Gastroesophageal sphincter (tissue), 4 donors: ENCODE measurements around the gene BLCAP. TPM values are rescaled to one million over a fixed set of nuclear protein-coding genes. Genes with fewer than 3 reads are reported as not detected.

Experiments
- ATAC-seq: fragments of 150-250 bp; one replicate; pipeline ENCODE4 v1.9.1; 2016; ENCODE audit warnings: mild to moderate bottlenecking, moderate library complexity
- H3K27ac ChIP-seq, 4 donors: fragments of 200-600 bp; sonication (generic) in 3 of 4; 1 replicate in 3 of 4; 2 replicates in 1 of 4; pipeline ENCODE4 v1.5.1; 2016 to 2019
- H3K27me3 ChIP-seq: fragments of 200-600 bp; sonication (generic); one replicate; pipeline ENCODE4 v1.5.1; 2019
- H3K36me3 ChIP-seq, 2 donors: fragments of 200-600 bp; sonication (generic); one replicate each; pipeline ENCODE4 v1.5.1; 2019; ENCODE audit warnings: control low read depth in 1 of 2
- H3K4me1 ChIP-seq, 3 donors: fragments of 200-600 bp; sonication (generic); 1 replicate in 2 of 3; 2 replicates in 1 of 3; pipeline ENCODE4 v1.5.1; 2016 to 2019; ENCODE audit warnings: control low read depth in 2 of 3
- H3K4me3 ChIP-seq, 2 donors: fragments of 200-600 bp; sonication (generic); one replicate each; pipeline ENCODE4 v1.5.1; 2019; ENCODE audit warnings: mild to moderate bottlenecking in 1 of 2, moderate library complexity in 1 of 2
- H3K9me3 ChIP-seq, 3 donors: fragments of 200-600 bp; sonication (generic); one replicate each; pipeline ENCODE4 v1.5.1; 2017 to 2019; ENCODE audit warnings: control low read depth in 2 of 3
- CTCF ChIP-seq, 4 experiments: fragments of 200-600 bp in 2 of 4; fragments of 450-650 bp in 2 of 4; sonication (generic) in 1 of 4; IDR thresholded peaks; one replicate each; pipeline ENCODE4 v1.5.1; 2017 to 2019; ENCODE audit warnings: antibody characterized with exemption in 4 of 4, mild to moderate bottlenecking in 2 of 4, moderate library complexity in 2 of 4
- EP300 ChIP-seq: sonication (generic); formaldehyde crosslinking; IDR thresholded peaks from one replicate; pipeline ENCODE4 v1.6.1; 2017; ENCODE audit warnings: antibody characterized with exemption, mild to moderate bottlenecking
- POLR2A ChIP-seq, 2 donors: fragments of 450-650 bp; IDR thresholded peaks; one replicate each; pipeline ENCODE4 v1.6.1; 2017; ENCODE audit warnings: antibody characterized with exemption in 2 of 2, mild to moderate bottlenecking in 2 of 2, moderate library complexity in 1 of 2
- POLR2AphosphoS5 ChIP-seq: sonication (generic); formaldehyde crosslinking; IDR thresholded peaks from one replicate; pipeline ENCODE4 v1.6.1; 2017; ENCODE audit warnings: antibody characterized with exemption
- WGBS, 2 donors: methylation state at CpG; one replicate each; pipeline ENCODE4 v1.1.5; 2018; ENCODE audit warnings: low coverage in 1 of 2; 5-methylcytosine and 5-hydroxymethylcytosine counted together
- total RNA-seq, 4 donors: library from RNA; depleted of rRNA; stranded (reverse); fragments of >200 nt; gene quantifications; one replicate each; pipeline ENCODE4 v1.1.0, GENCODE V29; 2016

BLCAP gene
- total RNA-seq, 4 donors from 2014 or later: 37.7 to 65.5 (median 55.6) TPM

GRCh38 chr20:37505263-37506151 lies 22.2 kb downstream of the BLCAP start:
- TF ChIP-seq POLR2A (IDR thresholded peaks at IDR 0.05): no peak
- TF ChIP-seq POLR2AphosphoS5: no peak
- no peak for TF ChIP-seq EP300
- no peak for TF ChIP-seq CTCF (IDR thresholded peaks at IDR 0.05)
- Histone ChIP-seq H3K4me1 (peaks cover 0 to 6% (median 0%) of the 10 kb centered on the region in 3 donors), H3K27me3 (no peaks in the 10 kb centered on the region), H3K27ac (no peak overlapping the region), H3K36me3 (peaks cover 0 to 27% of the 10 kb centered on the region in 2 donors), H3K4me3 (no peak overlapping the region), H3K9me3 (no peaks in the 10 kb centered on the region)
- ATAC-seq: no peak
- whole genome bisulfite sequencing, 2 donors: 67 to 77% methylated on average over 2 to 3 of the region's 7 CpGs

GRCh38 chr20:37504404-37505096 lies 23.1 kb downstream of the BLCAP start:
- Histone ChIP-seq H3K27ac (no peak overlapping the region), H3K9me3 (no peaks in the 10 kb centered on the region), H3K36me3 (peaks cover 0 to 17% of the 10 kb centered on the region in 2 donors), H3K4me1 (peaks cover 0 to 6% (median 0%) of the 10 kb centered on the region in 3 donors), H3K27me3 (no peaks in the 10 kb centered on the region), H3K4me3 (no peak overlapping the region)
- TF ChIP-seq POLR2AphosphoS5: no peak
- no peak for TF ChIP-seq EP300
- WGBS, 2 donors: 67 to 70% methylated on average over 3 of the region's 3 CpGs
- no peak for ATAC-seq

- Histone ChIP-seq H3K4me1 (peaks cover 0 to 6% (median 0%) of the 10 kb centered on the region in 3 donors), H3K4me3 (no peak overlapping the region), H3K27ac (no peak overlapping the region), H3K36me3 (peaks cover 0 to 6% of the 10 kb centered on the region in 2 donors), H3K27me3 (no peaks in the 10 kb centered on the region), H3K9me3 (no peaks in the 10 kb centered on the region)
- 50 to 87% methylated on average over 2 to 3 of the region's 3 CpGs for WGBS, 2 donors
- TF ChIP-seq CTCF (IDR thresholded peaks at IDR 0.05) (no peak), POLR2A (IDR thresholded peaks at IDR 0.05) (no peak), POLR2AphosphoS5 (no peak), EP300 (no peak)
- ATAC-seq: no peak
Measured at GRCh38 chr20:37503256-37503927, 24.3 kb downstream of the BLCAP start.

GRCh38 chr20:37502654-37503053 lies 25.0 kb downstream of the BLCAP start:
- H3K9me3 ChIP-seq: no peaks in the 10 kb centered on the region
- no peak overlapping the region for H3K4me3 ChIP-seq
- no peak for TF ChIP-seq EP300
- TF ChIP-seq POLR2AphosphoS5: no peak
- no peak for TF ChIP-seq POLR2A (IDR thresholded peaks at IDR 0.05)
- TF ChIP-seq CTCF (IDR thresholded peaks at IDR 0.05): no peak
- H3K27ac ChIP-seq: no peak overlapping the region
- ATAC-seq: no peak
- 90% methylated on average over 2 of the region's 2 CpGs for WGBS, 2 donors
- no peaks in the 10 kb centered on the region for H3K36me3 ChIP-seq
- H3K27me3 ChIP-seq: no peaks in the 10 kb centered on the region
- H3K4me1 ChIP-seq: peaks cover 0 to 6% (median 0%) of the 10 kb centered on the region in 3 donors

DNA sequence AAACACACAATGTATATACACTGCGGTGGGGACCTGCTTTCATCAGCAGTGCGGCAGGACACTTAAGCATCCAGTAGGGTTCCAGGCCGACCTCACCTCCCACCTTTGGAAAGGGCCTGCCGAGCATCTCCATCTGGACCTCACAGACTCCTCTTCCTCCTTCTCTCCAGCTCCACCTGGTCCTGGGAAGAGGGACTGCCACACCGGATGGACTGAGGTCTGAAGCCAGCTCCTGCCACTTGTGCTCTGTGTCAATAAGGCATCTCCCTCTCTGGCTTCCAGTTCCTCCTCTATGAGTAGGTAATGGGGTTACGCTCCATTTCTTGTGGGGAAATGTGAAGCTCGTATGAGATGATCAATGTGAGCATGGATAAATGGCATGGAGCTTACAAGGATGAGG lies 25.7 kb downstream of the BLCAP start:
- Histone ChIP-seq H3K4me1 (peaks cover 0 to 6% (median 0%) of the 10 kb centered on the region in 3 donors), H3K36me3 (no peaks in the 10 kb centered on the region), H3K4me3 (no peak overlapping the region), H3K9me3 (no peaks in the 10 kb centered on the region), H3K27ac (no peak overlapping the region), H3K27me3 (no peaks in the 10 kb centered on the region)
- ATAC-seq: no peak
- 73 to 77% methylated on average over 5 to 7 of the region's 7 CpGs for WGBS, 2 donors
- no peak for TF ChIP-seq EP300
- no peak for TF ChIP-seq CTCF (IDR thresholded peaks at IDR 0.05)
- no peak for TF ChIP-seq POLR2AphosphoS5
- no peak for TF ChIP-seq POLR2A (IDR thresholded peaks at IDR 0.05)
